Pancreas (tissue), 10 donors: ENCODE measurements around the gene PRKCH. TPM values are rescaled to one million over a fixed set of nuclear protein-coding genes. Genes with fewer than 3 reads are reported as not detected.

Experiments
- ATAC-seq, 4 donors: fragments of 200-7000 bp; cut with Tn5 transposase; one replicate each; pipeline versions ENCODE4 v1.8.0 to v1.9.1; 2020; ENCODE audit warnings: mild to moderate bottlenecking in 4 of 4, moderate library complexity in 4 of 4
- DNase-seq, 6 donors: peaks; one replicate each; pipeline ENCODE4 v3.0.0-alpha.2; 2020
- FAIRE-seq: peaks from 2 replicates; lab custom pipeline; 2012; peaks lifted over from hg19 to GRCh38; lab: Jason Lieb, UNC
- H3K27ac ChIP-seq, 4 donors: fragments of 200-600 bp; sonication (generic); 1 replicate in 3 of 4; 2 replicates in 1 of 4; pipeline versions ENCODE4 v1.5.0 to v1.8.0; 2020
- H3K27me3 ChIP-seq, 4 donors: fragments of 200-600 bp; one replicate each; pipeline ENCODE4 v1.8.0; 2021
- H3K36me3 ChIP-seq, 3 donors: fragments of 200-600 bp; sonication (generic) in 1 of 3; one replicate each; pipeline versions ENCODE4 v1.5.0 to v1.8.0; 2020 to 2021
- H3K4me1 ChIP-seq, 3 donors: fragments of 200-600 bp; one replicate each; pipeline ENCODE4 v1.8.0; 2021
- H3K4me3 ChIP-seq, 4 donors: fragments of 200-600 bp; sonication (generic) in 2 of 4; one replicate each; pipeline versions ENCODE4 v1.5.0 to v1.8.0; 2020 to 2021
- H3K9me3 ChIP-seq, 4 donors: fragments of 200-600 bp; one replicate each; pipeline ENCODE4 v1.8.0; 2021
- WGBS, 2 donors: extraction: QIAGEN DNeasy Blood & Tissue Kit; methylation state at CpG; one replicate each; pipeline ENCODE4 v1.1.7; 2013; 5-methylcytosine and 5-hydroxymethylcytosine counted together
- intact Hi-C, 3 donors: fragments of 100-400 bp; cut with DNase I; formaldehyde crosslinking; loops; one replicate each; pipeline versions ENCODE4 v1.11.1 to v1.14.2; 2022
- polyA plus RNA-seq, 2 donors: library from polyadenylated mRNA; stranded (reverse); fragments of 200-250 nt; gene quantifications; one replicate each; pipeline ENCODE4 v1.2.3, GENCODE V29; 2013
- total RNA-seq, 6 donors: library from RNA; stranded (reverse); fragmentation: NEBNext Ultra II Directional in 4 of 6; extraction: Animal tissue kit (Norgen Biotek cat#: 25700) in 4 of 6; gene quantifications; one replicate each; pipeline versions ENCODE4 v1.2.1 to v1.2.4, GENCODE V29; 2021 to 2023
- TF ChIP-seq, protein P1 (sequence below), 4 donors: fragments of 200-600 bp; sonication (generic) in 3 of 4; IDR thresholded peaks; one replicate each; pipeline versions ENCODE4 v1.5.0 to v1.8.0; 2021; ENCODE audit warnings: antibody characterized with exemption in 4 of 4
- donor health status: healthy with polysubstance abuse.
- donor health status: DM: no; HTN: no; CAD: no; lungs with moderate emphysema.
- donor health status: DM: no; HTN: no; CAD: no.
- donor health status: control.
- donor health status: control.
- donor health status: Bipolar disorder and iron deficiency.
- donor health status: DM: yes; HTN: yes; CAD: no.
- donor health status: DM: no; HTN: no; CAD: no.
- donor health status: DM: no; HTN: no; CAD: no.
- donor health status: DM: yes; HTN: yes; CAD: no.

The PRKCH gene
- total and polyA plus RNA-seq, 8 donors = 3.6 to 16.9 (median 8.9) TPM

DNA sequence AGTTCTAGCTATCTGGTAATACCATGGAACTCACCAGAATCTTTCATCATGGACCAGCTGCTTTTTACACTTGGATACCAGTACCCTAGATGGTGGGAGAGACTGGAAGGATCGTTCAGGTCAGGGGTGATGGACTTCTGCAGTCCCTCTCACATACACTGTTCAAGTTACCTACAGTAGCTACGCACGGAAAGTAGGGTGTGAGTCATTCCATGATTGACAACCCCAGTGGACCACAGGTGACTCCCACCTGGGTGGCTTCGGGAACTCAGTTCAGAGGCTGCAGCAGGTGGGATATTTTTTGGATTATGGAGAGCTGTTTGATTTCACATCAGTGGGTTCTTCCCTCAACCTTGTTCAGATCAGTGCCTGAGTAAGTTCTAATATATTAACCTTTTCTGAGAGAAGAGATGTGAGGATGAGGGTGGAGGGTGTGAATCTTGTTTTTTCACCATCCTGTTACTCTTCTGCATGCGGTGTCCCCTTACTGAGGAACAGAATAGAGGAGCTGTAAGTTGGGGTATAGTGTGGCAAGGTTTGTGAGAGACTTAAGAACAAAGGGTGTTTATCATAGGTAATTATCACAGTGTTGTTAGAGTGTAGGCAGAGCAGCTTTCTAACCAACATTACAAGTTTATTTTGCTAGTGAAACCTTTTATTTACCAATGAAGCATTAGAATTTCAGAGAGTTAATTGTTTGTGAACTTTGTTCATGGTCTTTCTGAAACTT, 39.6 kb downstream of the PRKCH start:
- TF ChIP-seq, protein P1, sequence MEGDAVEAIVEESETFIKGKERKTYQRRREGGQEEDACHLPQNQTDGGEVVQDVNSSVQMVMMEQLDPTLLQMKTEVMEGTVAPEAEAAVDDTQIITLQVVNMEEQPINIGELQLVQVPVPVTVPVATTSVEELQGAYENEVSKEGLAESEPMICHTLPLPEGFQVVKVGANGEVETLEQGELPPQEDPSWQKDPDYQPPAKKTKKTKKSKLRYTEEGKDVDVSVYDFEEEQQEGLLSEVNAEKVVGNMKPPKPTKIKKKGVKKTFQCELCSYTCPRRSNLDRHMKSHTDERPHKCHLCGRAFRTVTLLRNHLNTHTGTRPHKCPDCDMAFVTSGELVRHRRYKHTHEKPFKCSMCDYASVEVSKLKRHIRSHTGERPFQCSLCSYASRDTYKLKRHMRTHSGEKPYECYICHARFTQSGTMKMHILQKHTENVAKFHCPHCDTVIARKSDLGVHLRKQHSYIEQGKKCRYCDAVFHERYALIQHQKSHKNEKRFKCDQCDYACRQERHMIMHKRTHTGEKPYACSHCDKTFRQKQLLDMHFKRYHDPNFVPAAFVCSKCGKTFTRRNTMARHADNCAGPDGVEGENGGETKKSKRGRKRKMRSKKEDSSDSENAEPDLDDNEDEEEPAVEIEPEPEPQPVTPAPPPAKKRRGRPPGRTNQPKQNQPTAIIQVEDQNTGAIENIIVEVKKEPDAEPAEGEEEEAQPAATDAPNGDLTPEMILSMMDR (IDR thresholded peaks at IDR 0.05) = no peak
- Histone ChIP-seq H3K9me3 (no peaks in the 10 kb centered on the region), H3K36me3 (no peaks in the 10 kb centered on the region), H3K27me3 (no peaks in the 10 kb centered on the region), H3K4me1 (peaks cover 0 to 4% (median 0%) of the 10 kb centered on the region in 3 donors), H3K27ac (no peak overlapping the region), H3K4me3 (no peak overlapping the region)
- intact Hi-C loops = no loop called here
- DNase-seq (no peak), FAIRE-seq (no peak), ATAC-seq (no peak)
- 89 to 92% methylated on average over 5 of the region's 5 CpGs for WGBS, 2 donors

DNA sequence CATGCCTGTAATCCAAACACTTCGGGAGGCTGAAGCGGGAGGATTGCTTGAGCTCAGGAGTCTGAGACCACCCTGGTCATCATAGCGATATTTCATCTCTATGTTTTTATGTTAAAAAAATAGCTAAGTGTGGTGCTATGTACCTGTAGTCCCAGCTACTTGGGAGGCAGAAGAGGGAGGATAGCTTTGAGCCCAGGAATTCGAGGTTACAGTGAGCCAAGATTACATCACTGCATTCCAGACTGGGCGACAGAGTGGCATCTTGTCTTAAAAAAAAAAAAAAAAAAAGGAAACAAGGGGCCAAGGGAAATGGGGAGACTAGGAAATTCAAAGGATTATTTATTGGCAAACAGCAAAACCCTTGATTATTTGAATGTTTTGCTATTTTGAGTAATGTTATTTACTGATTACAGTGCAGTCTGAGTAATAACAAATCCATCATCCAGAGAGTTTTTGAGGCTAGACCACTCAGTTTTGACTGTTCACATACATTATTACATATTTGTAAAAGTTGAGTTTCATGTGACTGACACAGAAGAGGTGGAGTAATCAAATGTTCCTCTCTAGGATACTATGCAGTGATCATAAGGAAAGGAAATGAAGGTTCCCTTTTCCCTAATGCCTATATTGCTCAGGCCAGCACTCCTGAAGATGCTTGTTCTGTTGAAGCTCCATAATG, 40.8 kb downstream of the PRKCH start:
- intact Hi-C loops = no loop called here
- FAIRE-seq (no peak), ATAC-seq (no peak), DNase-seq (no peak)
- no peaks in the 10 kb centered on the region for H3K36me3 ChIP-seq
- no peak overlapping the region for H3K27ac ChIP-seq
- H3K4me1 ChIP-seq = peaks cover 0 to 4% (median 0%) of the 10 kb centered on the region in 3 donors
- no peaks in the 10 kb centered on the region for H3K27me3 ChIP-seq
- 77 to 81% methylated on average over 5 of the region's 5 CpGs for WGBS, 2 donors
- no peak overlapping the region for H3K4me3 ChIP-seq
- no peaks in the 10 kb centered on the region for H3K9me3 ChIP-seq
- TF ChIP-seq, protein P1 (IDR thresholded peaks at IDR 0.05) = no peak

DNA sequence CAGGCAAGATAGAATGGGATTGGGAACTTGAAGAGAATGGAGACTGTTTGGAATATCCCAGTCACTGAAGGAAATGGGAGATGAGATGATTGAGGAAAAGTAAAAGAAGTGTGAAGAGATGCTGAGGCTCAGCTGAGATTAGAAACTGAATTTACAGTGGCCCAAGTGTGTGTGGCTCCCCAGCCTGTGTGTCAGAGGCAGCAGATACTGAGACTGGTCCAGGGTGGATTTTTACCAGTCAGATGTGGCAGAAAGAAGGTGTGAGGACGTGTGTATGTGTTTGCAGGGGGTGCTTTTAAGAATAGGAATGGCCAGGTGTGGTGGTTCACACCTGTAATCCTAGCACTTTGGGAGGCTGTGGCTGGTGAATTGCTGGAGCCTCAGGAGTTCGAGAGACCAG, 42.9 kb downstream of the PRKCH start:
- TF ChIP-seq, protein P1 (IDR thresholded peaks at IDR 0.05) = no peak
- no peak overlapping the region for H3K27ac ChIP-seq
- DNase-seq (no peak), FAIRE-seq (no peak), ATAC-seq (no peak)
- H3K4me1 ChIP-seq = peaks cover 0 to 4% (median 0%) of the 10 kb centered on the region in 3 donors
- WGBS, 2 donors = 80 to 89% methylated on average over 2 of the region's 2 CpGs
- no peaks in the 10 kb centered on the region for H3K36me3 ChIP-seq
- intact Hi-C loops = no loop called here
- H3K4me3 ChIP-seq = no peak overlapping the region
- H3K27me3 ChIP-seq = no peaks in the 10 kb centered on the region
- no peaks in the 10 kb centered on the region for H3K9me3 ChIP-seq

DNA sequence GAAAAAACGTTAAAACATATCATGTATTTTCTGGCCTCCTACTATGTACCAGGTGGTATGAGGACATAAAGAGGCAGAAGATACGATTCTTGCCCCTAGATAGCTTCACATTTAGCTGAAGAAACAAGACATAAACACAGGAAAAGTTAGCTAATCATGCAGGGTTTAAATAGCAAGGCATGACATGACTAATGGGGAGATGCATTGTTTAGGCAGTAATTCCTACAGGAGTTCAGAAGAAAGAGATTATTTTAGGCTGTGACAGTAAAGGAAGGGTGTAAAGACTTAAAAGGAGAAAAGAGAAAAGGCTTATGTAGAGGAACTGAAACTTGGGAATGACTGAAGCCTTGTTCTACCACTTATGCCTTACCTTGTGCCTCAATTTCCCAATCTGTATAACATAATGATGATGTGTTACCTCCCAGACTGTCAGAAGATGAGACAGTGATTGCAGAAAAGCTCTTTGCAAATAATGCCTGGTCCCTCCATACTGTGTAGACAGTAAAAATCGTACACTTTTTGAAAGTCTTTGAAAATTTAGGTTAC, 44.4 kb downstream of the PRKCH start:
- FAIRE-seq = no peak
- no peak for DNase-seq
- WGBS, 2 donors = 58 to 66% methylated on average over 3 of the region's 3 CpGs
- Histone ChIP-seq H3K4me3 (no peak overlapping the region), H3K9me3 (no peaks in the 10 kb centered on the region), H3K27me3 (no peaks in the 10 kb centered on the region), H3K4me1 (peaks cover 0 to 5% (median 0%) of the 10 kb centered on the region in 3 donors), H3K27ac (no peak overlapping the region), H3K36me3 (no peaks in the 10 kb centered on the region)
- TF ChIP-seq, protein P1 (IDR thresholded peaks at IDR 0.05) = no peak
- ATAC-seq = no peak
- intact Hi-C loops = no loop called here
